ENCODE results near the gene ZFP69.

DNA sequence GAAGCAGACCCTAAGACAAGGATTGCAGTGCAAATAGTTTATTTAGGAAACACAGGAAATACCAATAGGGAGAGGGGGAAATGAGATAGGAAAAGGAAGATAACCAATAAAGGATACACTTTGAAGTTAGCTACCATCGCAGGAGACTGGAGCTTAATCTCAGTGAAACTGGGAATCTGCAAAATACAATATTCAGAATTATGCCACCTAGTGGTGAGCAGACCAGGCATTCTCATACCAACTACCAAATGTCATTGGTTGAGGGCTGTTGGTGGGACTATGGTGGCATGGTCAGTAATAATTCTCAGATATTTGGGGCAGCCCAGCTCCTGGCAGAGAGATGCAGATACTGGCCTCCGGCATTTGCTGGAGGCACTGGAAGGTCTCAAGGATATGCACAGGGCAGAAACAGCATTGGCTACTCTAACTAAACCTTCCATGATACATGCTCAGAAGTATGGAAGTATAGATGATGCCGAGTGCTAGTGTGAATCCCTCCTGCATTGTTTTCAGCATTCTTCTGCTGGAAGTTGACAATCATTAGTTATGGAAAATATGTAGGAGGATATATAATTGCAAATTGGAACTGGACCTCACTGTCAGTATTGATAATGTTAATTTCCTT, 38.6 kb upstream of the ZFP69 start:
- TF ChIP-seq, protein P1, sequence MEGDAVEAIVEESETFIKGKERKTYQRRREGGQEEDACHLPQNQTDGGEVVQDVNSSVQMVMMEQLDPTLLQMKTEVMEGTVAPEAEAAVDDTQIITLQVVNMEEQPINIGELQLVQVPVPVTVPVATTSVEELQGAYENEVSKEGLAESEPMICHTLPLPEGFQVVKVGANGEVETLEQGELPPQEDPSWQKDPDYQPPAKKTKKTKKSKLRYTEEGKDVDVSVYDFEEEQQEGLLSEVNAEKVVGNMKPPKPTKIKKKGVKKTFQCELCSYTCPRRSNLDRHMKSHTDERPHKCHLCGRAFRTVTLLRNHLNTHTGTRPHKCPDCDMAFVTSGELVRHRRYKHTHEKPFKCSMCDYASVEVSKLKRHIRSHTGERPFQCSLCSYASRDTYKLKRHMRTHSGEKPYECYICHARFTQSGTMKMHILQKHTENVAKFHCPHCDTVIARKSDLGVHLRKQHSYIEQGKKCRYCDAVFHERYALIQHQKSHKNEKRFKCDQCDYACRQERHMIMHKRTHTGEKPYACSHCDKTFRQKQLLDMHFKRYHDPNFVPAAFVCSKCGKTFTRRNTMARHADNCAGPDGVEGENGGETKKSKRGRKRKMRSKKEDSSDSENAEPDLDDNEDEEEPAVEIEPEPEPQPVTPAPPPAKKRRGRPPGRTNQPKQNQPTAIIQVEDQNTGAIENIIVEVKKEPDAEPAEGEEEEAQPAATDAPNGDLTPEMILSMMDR (IDR thresholded peaks at IDR 0.05), result no peak
- no peak for TF ChIP-seq POLR2A (IDR thresholded peaks at IDR 0.05)
